ENCODE data around the gene TREM2. TPM values are rescaled to one million over a fixed set of nuclear protein-coding genes. Genes with fewer than 3 reads are reported as not detected.

Gene TREM2
- total and polyA plus RNA-seq, 10 of the 15 experiments (the other 5 are each of a cell fraction or from before 2014, with no cell fraction given), result not detected

DNA sequence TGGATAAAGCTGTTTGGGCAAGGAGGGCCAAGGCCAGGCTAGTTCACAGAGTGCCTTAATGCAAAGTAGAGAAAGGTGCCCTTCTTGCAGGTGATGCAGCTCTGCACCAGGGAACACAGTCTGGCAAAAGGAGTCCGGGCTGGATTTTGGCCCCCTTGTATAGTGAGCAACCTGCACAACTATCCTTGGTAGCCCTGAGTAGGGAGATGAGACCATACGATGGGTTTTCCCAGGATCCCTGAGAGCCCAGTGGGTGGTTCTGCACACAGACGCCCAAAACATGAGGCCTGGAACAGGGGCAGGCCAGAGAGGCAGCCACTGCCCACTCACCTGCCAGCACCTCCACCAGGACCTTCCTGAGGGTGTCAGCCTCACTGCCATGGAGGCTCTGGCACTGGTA is 2.0 kb downstream of the TREM2 start:
- no peak for FAIRE-seq
- no peak for TF ChIP-seq RCOR1 (conservative IDR thresholded peaks at IDR 0.05; ENCODE audit: low read depth, low read length)
- TF ChIP-seq NR2F1 (conservative IDR thresholded peaks at IDR 0.05), result no peak
- no peak for TF ChIP-seq CEBPB (IDR thresholded peaks at IDR 0.05; ENCODE audit: borderline replicate concordance in 1 of 2, low read depth in 2 of 2, low read length in 2 of 2)
- no peak for TF ChIP-seq RUNX3 (IDR thresholded peaks at IDR 0.05; ENCODE audit: low read length)
- no peak for TF ChIP-seq SMARCA5 (IDR thresholded peaks at IDR 0.05)
- TF ChIP-seq ZBTB33 (IDR thresholded peaks at IDR 0.05), result no peak
- TF ChIP-seq, protein P1, sequence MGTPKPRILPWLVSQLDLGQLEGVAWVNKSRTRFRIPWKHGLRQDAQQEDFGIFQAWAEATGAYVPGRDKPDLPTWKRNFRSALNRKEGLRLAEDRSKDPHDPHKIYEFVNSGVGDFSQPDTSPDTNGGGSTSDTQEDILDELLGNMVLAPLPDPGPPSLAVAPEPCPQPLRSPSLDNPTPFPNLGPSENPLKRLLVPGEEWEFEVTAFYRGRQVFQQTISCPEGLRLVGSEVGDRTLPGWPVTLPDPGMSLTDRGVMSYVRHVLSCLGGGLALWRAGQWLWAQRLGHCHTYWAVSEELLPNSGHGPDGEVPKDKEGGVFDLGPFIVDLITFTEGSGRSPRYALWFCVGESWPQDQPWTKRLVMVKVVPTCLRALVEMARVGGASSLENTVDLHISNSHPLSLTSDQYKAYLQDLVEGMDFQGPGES (IDR thresholded peaks at IDR 0.05), result no peak
- TF ChIP-seq PML (IDR thresholded peaks at IDR 0.05; ENCODE audit: low read length), result no peak
- TF ChIP-seq SRF (IDR thresholded peaks at IDR 0.05; ENCODE audit: low read depth in 2 of 2, low read length in 2 of 2), result no peak
- no peak for TF ChIP-seq CREM (IDR thresholded peaks at IDR 0.05; ENCODE audit: low read depth)
- TF ChIP-seq BCL3 (IDR thresholded peaks at IDR 0.05; ENCODE audit: borderline replicate concordance, insufficient read depth, low read depth, low read length, poor library complexity, severe bottlenecking), result no peak
- TF ChIP-seq BHLHE40 (IDR thresholded peaks at IDR 0.05; ENCODE audit: borderline replicate concordance in 1 of 2, low read depth in 2 of 2, low read length in 1 of 2), result no peak
- no peak for TF ChIP-seq BRCA1 (IDR thresholded peaks at IDR 0.05; ENCODE audit: low read depth, low read length)
- TF ChIP-seq GABPA (IDR thresholded peaks at IDR 0.05; ENCODE audit: low read depth), result no peak
- no peak for TF ChIP-seq IRF4 (IDR thresholded peaks at IDR 0.05; ENCODE audit: low read depth, low read length)
- no peak for TF ChIP-seq POLR2AphosphoS5 (IDR thresholded peaks at IDR 0.05; ENCODE audit: low read length)
- TF ChIP-seq MEF2A (IDR thresholded peaks at IDR 0.05; ENCODE audit: insufficient read depth, low read depth, low read length), result no peak
- Histone ChIP-seq H3K27ac (ENCODE audit: control insufficient read depth, insufficient read depth) (no peak overlapping the region), H3K4me1 (ENCODE audit: control insufficient read depth, insufficient read depth, low read length) (no peaks in the 10 kb centered on the region), H3K4me2 (ENCODE audit: control insufficient read depth, insufficient read depth) (no peak overlapping the region), H3K36me3 (ENCODE audit: control insufficient read depth in 2 of 2, insufficient read depth in 2 of 2, low read length in 1 of 2) (no peaks in the 10 kb centered on the region), H2AFZ (ENCODE audit: control insufficient read depth, low read depth, low read length) (no peak overlapping the region), H4K20me1 (ENCODE audit: control insufficient read depth, insufficient read depth) (no peaks in the 10 kb centered on the region), H3K9ac (ENCODE audit: control insufficient read depth, insufficient read depth, low read length) (no peak overlapping the region), H3K9me3 (replicated peaks; ENCODE audit: control insufficient read depth, insufficient read depth, low read length) (no peaks in the 10 kb centered on the region), H3K79me2 (ENCODE audit: control insufficient read depth, insufficient read depth, low read length) (no peaks in the 10 kb centered on the region), H3K4me3 (no peak overlapping the region), H3K27me3 (replicated peaks in 1 of 2; ENCODE audit: control insufficient read depth in 2 of 2, insufficient read depth in 2 of 2, low read length in 1 of 2) (peaks cover 0 to 2% of the 10 kb centered on the region in 2 experiments; a peak in 1 of 4 replicates)
- BruUV-seq (replicated peaks), result no TSS peak
- in situ Hi-C loops (cut with MboI), result no loop called here
- no peak for ATAC-seq
- POLR2A ChIA-PET, result no interaction called here
- RAD21 ChIA-PET (ENCODE audit: unreplicated experiment), result no interaction called here
- DNase-seq (ENCODE audit: low read depth, low spot score), result no peak
- 37% methylated on average over 3 of the region's 3 CpGs for WGBS (ENCODE audit: insufficient coverage, insufficient replicate concordance, low lambda C conversion rate, missing lambda C conversion rate)
- intact Hi-C loops (cut with micrococcal nuclease; ENCODE audit: unreplicated experiment), result no loop called here
- SMC1A ChIA-PET (ENCODE audit: uncharacterized antibody, unreplicated experiment), result no interaction called here
- CTCF ChIA-PET, result no interaction called here
